Inferior parietal cortex (tissue), 1 donor: ENCODE data around the gene RAB11FIP3.
"Not testable (repeated sequence)": the region's sequence is repeated elsewhere in the genome, so short reads cannot be mapped to it uniquely, and the experiment has no call there.

Source experiments
- DNase-seq: peaks from one replicate; pipeline ENCODE4 v3.0.0-alpha.2; 2016; ENCODE audit errors: extremely low spot score

RAB11FIP3 gene, protein sequence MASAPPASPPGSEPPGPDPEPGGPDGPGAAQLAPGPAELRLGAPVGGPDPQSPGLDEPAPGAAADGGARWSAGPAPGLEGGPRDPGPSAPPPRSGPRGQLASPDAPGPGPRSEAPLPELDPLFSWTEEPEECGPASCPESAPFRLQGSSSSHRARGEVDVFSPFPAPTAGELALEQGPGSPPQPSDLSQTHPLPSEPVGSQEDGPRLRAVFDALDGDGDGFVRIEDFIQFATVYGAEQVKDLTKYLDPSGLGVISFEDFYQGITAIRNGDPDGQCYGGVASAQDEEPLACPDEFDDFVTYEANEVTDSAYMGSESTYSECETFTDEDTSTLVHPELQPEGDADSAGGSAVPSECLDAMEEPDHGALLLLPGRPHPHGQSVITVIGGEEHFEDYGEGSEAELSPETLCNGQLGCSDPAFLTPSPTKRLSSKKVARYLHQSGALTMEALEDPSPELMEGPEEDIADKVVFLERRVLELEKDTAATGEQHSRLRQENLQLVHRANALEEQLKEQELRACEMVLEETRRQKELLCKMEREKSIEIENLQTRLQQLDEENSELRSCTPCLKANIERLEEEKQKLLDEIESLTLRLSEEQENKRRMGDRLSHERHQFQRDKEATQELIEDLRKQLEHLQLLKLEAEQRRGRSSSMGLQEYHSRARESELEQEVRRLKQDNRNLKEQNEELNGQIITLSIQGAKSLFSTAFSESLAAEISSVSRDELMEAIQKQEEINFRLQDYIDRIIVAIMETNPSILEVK

DNA sequence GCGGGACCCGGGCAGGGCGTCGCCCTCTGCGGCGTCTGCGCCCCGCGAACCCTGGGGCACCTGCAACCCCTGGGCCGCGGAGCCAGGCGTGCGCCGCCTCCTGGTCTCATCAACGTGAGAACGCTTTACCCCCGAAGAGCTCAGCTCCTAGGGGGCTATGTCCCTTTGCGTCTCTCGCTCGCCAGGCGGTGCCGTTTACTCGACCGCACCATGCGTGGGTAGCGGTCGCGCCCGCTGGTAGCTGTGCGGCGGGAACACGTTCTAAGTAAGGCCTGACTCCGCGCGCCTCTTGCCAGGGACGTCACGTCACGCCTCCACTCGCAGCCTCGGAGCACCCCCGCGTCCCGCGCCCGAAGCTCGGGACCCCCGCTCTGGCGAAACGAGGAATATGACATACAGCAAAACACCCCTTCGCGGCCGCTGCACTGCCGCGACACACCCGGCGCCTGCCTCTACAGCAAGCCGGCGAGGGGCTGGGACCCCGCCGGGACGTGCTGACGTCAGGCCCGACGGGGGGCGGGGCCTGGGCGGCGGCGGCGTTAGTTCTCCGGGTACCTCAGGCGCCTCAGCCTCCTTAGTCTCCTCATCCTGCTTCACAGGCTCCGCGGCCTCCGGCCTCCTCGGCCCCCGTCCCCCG lies at the start of gene RAB11FIP3:
TSS of gene RAB11FIP3 (plus strand) at position 568 of the 637 bp plus-strand sequence. CDS start 358 bp downstream, outside the sequence.
- DNase-seq: peak; percentile 80

DNA sequence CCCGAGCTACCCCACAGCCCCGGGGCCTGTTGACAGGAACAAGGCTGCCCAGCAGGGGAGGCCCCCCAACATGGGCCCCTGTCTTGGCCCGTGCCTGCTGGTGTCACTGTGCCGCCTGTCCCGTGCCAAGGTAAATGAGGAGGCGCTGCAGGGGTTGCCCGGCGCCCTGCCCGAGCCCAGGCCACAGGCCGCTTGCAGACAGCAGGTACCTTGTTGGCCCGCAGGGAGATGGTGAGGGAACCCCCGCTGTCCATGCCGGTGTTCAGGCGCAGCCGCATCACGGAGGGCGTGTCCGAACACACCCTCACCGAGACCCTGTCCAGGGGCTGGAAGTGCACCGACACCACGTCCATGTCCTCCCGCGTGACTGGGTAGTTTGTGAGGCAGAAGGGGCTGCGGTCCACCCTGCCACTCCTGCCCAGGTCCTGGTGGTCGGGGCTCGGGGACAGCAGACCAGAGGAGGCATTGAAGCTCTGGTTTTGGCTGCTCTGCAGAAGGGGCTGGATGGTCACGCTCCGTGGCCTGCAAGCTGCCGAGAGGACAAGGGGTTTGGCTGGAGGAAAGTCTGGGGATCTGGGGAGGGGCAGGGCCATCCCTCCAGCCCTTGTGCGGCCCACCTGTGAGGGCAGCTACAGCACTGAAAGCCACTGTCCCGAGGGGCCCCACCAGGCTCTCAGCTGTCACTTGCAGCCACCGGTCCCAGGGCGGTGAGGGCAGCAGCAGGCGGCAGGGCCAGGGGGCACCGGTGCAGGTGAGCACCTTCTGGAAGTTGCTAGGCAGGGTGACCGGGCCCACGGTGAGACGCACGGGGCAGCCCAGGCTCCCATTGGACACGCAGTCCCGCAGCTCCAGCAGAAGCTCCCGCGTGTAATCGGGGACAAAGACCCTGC lies 49.3 kb upstream of the RAB11FIP3 start:
- DNase-seq: no peak

DNA sequence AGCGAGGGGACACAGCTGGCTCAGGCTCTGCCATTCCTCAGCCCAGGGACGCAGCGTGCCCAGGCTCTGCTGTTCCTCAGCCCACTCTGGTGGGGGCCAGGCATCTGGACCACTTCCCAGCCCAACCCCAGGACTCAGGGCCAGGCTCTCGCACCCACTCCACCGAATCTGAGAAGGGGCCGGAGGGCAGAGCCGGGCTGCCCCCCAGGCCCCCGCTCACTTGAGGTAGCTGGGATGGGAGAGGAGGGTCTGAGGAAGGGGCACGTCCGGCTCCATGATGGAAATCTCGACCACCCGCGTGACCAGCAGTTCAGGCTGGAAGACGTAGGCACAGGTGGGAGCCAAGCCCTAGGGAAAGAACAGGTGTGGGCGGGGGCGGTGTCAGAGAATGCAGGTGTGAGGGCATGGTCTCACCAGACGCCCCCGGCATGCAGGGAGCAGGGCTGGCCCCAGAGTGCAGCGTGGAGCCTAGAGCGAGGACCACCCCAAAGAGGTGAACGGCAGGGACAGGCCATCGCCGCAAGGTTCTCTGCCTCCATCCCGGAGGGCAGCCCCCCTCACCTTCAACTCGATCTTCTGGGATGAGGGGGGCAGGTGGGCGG lies 48.5 kb upstream of the RAB11FIP3 start:
- DNase-seq: no peak

DNA sequence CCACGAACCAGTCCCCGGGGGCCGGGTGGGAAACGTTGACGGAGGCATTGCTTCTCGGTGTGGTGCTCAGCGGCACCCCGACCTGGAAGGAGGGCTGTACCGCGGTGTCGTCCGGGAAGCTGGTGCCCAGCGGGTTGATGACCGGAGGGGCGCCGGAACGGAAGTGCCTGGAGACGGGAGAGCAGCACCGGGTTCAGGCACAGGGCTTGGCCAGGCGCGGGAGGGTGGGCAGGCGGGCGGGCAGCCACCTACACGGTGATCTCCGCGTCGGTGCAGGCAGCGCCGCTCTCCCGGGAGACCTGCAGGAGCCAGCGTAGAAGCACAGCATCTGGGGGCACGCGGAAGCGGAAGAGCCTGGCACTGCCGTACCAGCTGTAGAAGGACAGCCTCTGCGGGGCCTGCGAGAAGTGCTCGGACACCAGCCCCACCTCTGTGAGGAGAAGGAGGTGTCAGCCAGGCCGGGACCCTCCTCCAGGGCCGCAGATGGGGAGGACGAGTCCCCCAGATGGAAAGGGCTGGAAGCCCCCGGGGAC lies 48.0 kb upstream of the RAB11FIP3 start:
- no peak for DNase-seq

DNA sequence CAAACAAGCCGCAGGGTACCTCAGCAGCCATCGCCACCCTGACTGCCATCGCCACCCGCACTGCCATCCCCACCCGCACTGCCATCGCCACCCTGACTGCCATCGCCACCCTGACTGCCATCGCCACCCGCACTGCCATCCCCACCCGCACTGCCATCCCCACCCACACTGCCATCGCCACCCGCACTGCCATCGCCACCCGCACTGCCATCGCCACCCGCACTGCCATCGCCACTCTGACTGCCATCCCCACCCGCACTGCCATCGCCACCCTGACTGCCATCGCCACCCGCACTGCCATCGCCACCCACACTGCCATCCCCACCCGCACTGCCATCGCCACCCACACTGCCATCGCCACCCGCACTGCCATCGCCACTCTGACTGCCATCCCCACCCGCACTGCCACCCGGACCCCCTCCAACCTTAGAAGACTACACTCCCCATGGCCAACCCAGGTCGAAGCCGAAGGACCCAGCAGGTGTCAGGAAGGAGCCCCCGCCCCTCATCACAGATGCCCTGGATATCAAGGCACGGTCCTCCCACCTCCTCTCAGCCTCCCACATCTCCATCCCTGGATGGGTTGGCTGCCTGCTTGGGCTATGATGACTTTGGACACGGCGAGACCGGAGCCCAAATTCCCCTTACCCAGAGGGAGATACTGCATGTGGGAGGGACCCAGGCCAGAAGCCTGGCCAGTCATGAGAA lies 47.2 kb upstream of the RAB11FIP3 start:
- not testable (repeated sequence) for DNase-seq

DNA sequence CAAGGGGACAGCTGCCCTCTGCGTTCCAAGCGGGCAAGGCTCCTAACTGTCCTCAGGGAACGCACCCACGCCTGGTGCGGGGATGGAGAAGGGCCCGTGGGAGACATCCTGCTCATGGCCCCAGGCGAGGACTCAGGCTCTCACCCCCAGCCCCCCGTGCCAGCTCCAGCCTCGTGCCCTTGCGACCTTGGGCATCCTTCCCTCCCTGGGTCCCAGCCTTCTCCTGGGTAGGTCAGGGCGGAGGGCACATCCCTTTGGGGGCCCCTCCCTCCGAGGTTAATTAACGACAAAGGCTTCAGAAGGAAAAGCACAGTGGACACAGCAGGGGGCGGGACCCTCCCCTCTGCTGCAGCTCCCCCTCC lies 46.6 kb upstream of the RAB11FIP3 start:
- no peak for DNase-seq

DNA sequence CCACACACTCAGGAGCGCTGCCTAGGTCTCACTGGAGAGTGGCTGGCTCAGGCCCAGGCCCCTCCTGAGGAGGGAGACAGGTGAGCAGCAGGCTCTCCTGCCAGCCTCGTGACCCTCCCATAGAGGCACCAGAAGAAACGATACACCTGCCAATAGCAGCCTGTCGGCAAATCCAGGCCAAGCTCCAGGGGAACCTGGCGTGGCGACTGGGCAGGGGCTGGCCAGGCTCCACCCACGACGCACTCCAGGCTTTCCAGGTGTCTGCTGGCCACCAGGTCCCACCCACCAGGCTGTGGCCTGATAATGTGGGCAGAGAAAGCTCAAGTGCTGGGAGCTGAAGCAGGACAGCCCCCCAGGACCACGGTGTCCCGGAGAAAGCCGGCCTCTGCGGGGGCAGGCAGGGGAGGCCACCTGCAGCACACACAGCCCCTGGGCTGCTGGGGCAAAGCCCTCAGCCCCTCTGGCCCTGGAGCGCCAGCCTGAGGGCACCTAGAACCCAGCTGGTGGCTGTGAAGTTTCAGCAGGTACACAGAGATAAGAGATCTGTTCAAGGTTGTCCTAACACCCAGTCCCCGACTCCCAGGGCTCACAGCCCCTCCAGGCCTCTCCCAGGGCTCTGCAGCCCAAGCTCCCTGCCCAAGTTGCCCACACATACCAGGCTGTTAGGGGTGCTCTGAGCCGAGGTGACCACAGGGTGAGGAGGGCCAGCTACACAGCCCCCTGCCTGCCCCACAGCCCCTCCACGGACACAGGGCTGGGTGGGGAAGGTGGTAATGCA lies 46.1 kb upstream of the RAB11FIP3 start:
- DNase-seq: no peak

DNA sequence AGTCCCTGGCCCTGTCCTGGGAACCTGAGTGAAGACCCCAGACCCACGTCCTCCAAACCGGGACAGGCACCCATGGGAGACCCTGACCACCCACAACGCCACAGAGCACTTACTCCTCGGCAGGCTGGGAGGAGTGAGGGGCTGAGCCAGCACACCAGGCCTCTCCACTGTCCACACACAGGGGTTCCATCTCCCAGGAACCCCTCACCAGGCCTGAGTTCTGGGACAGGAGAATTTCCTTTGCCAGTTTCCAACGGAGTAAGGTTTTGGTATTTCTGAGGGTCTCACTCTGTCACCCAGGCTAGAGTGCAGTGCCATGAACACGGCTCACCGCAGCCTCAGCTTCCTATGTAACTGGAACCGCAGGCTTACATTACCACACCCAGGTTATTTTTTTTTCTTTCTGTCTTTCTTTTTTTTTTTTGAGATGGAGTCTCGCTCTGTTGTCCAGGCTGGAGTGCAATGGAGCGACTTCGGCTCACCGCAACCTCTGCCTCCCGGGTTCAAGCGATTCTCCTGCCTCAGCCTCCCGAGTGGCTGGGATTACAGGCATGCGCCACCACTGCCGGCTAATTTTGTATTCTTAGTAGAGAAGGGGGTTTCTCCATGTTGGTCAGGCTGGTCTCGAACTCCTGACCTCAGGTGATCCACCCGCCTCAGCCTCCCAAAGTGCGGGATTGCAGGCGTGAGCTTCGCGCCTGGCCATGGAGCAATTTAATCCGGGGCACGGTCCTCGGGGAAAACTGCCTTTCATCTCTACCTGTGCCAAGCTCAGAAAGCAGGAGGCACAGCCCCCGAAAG lies 45.3 kb upstream of the RAB11FIP3 start:
- no peak for DNase-seq

DNA sequence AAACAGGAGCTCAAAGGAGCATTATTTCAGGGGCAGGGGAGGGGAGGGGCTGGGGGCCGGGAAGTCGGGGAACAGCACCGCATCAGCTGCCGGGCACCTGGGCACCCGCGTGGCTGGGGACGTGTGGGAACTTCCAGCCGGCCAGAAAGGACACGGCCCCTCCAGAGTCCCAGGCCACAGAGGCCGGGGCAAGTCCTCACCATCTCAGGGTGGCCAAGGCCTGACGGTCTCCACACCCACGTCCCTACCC lies 44.8 kb upstream of the RAB11FIP3 start:
- DNase-seq: no peak

DNA sequence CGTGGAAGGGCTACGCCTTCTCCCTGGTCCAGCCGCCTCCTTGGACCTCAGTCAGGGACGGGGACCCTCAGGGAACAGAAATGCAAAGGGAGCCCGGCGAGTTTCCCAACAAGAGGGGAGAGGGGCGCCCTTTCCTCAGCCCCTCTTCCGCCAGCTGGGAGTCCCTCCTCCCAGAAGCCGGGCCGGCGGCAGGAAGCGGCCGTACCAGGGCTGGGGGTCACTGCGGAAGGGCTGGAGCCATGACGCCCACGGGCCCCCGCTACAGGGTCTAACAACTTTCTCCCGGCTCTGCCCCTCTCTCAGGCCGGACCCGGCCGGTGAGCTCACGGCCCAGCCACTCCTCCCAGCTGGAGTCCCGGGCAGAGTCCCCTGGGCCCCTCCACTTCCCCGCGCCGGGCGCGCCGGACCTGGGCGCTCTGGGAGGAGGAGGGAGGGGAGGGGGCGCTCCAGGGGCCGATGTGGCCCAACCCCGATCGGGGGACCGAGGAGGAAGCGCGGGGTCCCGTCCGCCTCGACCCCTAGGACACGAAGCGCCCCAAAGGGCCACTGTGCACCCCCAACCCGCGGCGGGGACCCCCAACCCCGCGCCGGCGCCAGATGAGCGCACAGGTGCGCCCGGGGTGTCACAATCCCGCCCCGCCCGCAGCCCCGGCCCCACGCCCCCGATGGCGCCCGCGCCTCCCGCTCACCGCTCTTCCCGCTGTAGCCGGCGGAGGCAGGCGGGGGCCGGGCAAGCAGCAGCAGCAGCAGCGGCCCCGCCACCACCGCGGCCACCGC lies 44.2 kb upstream of the RAB11FIP3 start:
- no peak for DNase-seq

DNA sequence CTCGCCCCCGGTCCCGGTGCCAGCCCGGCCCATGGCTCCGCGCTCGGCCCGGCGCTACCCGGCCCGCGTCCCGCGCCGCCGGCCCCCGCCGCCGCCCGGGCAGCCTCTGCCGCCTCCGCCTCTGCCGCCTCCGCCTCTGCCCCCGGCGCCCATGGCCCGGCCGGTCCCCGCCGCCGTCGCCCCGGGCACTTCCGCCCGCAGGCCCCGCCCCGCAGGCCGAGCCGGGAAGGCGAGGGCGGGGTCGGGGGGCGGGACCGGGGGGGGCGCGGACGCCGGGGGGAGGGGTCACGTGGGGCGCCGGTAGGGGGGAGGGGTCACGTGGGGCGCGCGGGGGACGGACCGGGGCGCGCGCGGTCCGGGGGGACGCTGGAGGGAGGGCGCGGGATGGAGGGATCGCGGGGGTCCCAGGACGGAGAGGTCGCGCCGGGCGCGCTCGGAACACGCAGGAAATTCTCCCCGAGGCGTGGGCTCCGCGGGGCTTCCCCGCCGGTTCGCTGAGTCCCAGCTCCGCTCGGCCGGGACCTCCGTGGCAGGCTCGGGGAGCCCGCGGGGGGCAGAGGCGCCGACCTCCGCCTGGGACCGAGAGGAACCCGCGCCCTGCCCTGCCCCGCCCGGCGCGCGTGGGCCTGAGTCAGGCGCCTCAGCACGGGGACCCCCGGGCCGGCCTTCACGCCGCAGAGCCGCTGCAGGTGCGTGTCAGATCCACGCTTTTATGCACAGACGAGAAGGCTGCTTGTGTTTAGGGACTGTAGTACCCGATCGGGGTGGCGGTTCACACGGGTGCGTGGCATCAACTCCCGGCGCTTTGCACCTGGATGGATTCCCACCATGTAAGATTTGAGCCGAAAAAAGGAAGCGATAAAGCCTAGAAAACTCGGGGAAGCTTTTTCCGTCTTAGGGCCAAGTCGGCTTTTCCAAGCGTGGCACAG lies 43.4 kb upstream of the RAB11FIP3 start, which contains the start of gene PGAP6:
TSS of gene PGAP6 (minus strand) at position 190 of the 929 bp plus-strand sequence. CDS start at position 33, 157 bp downstream.
- peak; percentile 49 for DNase-seq

DNA sequence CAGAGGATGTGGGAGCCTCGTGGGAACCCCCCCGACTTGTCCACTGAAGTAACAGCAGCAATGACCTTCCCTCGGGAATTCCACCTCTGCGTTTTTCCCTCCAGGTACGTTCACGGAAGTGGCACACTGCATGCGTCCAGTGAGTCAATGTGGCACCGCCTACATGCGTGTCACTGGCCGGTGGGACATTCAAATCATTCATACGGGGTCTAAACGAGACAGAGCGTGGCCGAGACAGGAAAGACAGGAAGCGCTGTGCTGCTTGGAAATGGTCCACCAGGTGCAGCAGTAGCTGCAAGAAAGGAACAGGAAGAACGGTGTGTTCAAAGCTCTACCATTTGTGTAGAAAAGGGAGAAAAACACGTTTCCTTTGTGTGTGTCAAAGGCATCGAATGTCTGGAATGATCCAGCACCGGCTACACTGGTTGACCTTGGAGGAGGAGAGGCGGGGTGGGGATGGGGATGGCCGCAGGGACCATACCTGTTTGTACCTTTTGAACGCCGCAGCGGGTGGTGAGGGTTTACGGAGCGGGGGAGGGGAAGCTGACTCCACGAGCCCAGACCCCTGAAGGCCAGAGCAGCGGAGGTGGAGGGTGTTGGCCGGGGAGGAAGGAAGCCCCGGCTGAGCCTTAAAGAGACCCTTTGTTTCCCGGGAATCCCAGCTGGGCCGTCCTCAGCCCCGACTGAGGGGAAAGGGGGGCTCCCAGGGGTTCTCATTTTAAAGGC lies 42.0 kb upstream of the RAB11FIP3 start:
- no peak for DNase-seq

DNA sequence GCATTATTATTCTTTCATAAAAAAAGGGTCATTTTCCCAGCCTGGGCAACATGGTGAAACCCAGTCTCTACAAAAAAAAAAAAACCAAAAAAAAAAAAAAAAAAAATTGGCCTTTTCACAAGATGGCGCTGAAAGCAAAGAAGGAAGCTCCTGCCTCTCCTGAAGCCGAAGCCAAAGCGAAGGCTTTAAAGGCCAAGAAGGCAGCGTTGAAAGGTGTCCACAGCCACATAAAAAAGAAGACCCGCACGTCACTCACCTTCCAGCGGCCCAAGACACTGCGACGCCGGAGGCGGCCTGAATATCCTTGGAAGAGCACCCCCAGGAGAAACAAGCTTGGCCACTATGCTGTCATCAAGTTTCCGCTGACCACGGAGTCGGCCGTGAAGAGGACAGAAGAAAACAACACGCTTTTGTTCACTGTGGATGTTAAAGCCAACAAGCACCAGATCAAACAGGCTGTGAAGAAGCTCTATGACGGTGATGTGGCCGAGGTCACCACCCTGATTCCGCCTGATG lies 38.8 kb upstream of the RAB11FIP3 start:
- DNase-seq: no peak

DNA sequence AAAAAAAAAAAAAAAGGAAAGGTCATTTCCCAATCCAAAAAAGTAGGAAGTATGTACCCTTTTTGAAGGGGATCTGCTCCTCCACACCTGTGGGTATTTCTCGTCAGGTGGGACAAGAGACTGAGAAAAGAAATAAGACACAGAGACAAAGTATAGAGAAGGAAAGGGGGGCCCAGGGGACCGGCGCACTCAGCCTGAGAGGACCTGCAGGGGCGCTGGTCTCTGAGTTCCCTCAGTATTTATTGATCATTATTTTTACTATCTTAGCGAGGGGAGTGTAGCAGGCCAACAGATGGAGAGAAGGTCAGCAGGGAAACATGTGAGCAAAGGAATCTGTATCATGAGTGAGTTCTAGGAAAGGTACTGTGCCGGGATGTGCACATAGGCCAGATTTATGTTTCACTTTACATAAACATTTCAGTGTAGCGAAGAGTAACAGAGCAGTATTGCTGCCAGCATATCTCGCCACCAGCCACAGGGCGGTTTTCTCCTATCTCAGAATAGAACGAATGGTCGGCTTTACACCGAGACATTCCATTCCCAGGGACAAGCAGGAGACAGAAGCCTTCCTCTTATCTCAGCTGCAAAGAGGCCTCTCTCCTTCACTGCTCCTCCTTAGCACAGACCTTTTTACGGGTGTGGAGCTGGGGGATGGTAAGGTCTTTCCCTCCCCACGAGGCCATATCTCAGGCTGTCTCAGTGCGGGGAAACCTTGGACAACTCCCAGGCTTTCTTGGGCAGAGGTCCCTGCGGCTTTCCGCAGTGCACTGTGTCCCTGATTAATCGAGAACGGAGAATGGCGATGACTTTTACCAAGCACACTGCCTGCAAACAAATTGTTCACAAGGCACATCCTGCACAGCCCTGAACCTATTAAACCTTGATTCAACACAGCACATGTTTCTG lies 37.4 kb upstream of the RAB11FIP3 start:
- DNase-seq: not testable (repeated sequence)

DNA sequence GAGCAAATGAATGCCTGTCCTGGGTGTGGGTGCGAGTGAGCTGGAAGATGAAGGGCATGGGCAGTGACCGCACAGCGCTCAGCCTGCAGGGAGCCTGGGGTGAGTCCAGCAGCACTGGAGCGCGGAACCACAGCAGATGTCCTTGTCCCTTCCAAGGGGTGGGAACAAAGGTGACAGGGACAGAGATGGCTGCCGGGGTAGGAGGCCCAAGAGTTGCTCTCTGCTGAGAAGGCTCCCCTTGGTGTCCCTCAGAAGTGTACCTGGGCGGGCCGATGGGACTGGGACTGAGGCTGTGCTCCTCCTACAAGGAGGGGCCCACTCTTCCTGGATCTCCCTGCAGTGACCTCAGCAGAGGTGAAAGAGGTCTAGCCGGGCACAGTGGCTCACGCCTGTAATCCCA lies 36.1 kb upstream of the RAB11FIP3 start:
- DNase-seq: no peak
